Esophagus muscularis mucosa (tissue), 4 donors: ENCODE data around the gene SH3RF3. TPM values are rescaled to one million over a fixed set of nuclear protein-coding genes. Genes with fewer than 3 reads are reported as not detected.

Experiments
- DNase-seq: peaks from one replicate; pipeline ENCODE4 v3.0.0-alpha.2; 2017; ENCODE audit errors: extremely low spot score
- H3K27ac ChIP-seq, 4 donors: fragments of 200-600 bp; sonication (generic); replicated peaks in 1 of 4; 1 replicate in 3 of 4; 2 replicates in 1 of 4; pipeline ENCODE4 v1.5.1; 2016 to 2019; ENCODE audit warnings: mild to moderate bottlenecking in 1 of 4
- H3K27me3 ChIP-seq, 4 donors: fragments of 200-600 bp; sonication (generic); one replicate each; pipeline versions ENCODE4 v1.5.1 to v1.6.0; 2016 to 2019
- H3K36me3 ChIP-seq, 4 donors: fragments of 200-600 bp; sonication (generic); one replicate each; pipeline ENCODE4 v1.5.1; 2016 to 2019
- H3K4me1 ChIP-seq, 4 donors: fragments of 200-600 bp; sonication (generic); one replicate each; pipeline ENCODE4 v1.5.1; 2016 to 2019
- H3K4me3 ChIP-seq, 4 donors: fragments of 200-600 bp; sonication (generic); 1 replicate in 2 of 4; 2 replicates in 2 of 4; pipeline ENCODE4 v1.5.1; 2016 to 2019; ENCODE audit warnings: mild to moderate bottlenecking in 4 of 4, moderate library complexity in 1 of 4
- H3K9me3 ChIP-seq, 4 donors: fragments of 200-600 bp; sonication (generic); 1 replicate in 3 of 4; 2 replicates in 1 of 4; pipeline ENCODE4 v1.5.1; 2016 to 2019
- CTCF ChIP-seq, 3 experiments: fragments of 200-600 bp in 2 of 3; fragments of 450-650 bp in 1 of 3; sonication (generic) in 2 of 3; IDR thresholded peaks; one replicate each; pipeline ENCODE4 v1.5.1; 2017 to 2019; ENCODE audit warnings: antibody characterized with exemption in 3 of 3, mild to moderate bottlenecking in 2 of 3, moderate library complexity in 1 of 3
- EP300 ChIP-seq: sonication (generic); formaldehyde crosslinking; IDR thresholded peaks from one replicate; pipeline ENCODE4 v1.6.1; 2017; ENCODE audit warnings: antibody characterized with exemption
- POLR2A ChIP-seq: fragments of 450-650 bp; IDR thresholded peaks from one replicate; pipeline ENCODE4 v1.6.1; 2017; ENCODE audit warnings: antibody characterized with exemption, moderate library complexity, mild to moderate bottlenecking, low read depth
- POLR2AphosphoS5 ChIP-seq, 2 donors: sonication (generic); formaldehyde crosslinking; IDR thresholded peaks; one replicate each; pipeline ENCODE4 v1.6.1; 2017; ENCODE audit warnings: antibody characterized with exemption in 2 of 2
- WGBS: methylation state at CpG from one replicate; pipeline ENCODE4 v1.1.5; 2018; 5-methylcytosine and 5-hydroxymethylcytosine counted together
- intact Hi-C: fragments of 100-400 bp; cut with DNase I; formaldehyde crosslinking; loops from one replicate; pipeline ENCODE4 v1.15.1; 2023
- total RNA-seq, 4 donors: library from RNA; depleted of rRNA; stranded (reverse); fragments of >200 nt; gene quantifications; one replicate each; pipeline versions ENCODE4 v1.1.0 to v1.2.1, GENCODE V29; 2016

Gene SH3RF3
- 10 to 100 TPM in 2 of 4 donors, 1 to 10 TPM in 2; 6.3 to 17.5 (median 11.3) TPM for total RNA-seq

GRCh38 chr2:109128616-109129355, at the start of gene SH3RF3:
SH3RF3 (plus strand) TSS chr2:109129205.
- no peak for DNase-seq
- TF ChIP-seq CTCF (IDR thresholded peaks at IDR 0.05), result no peak
- no peak for TF ChIP-seq EP300
- peak in 1 of 2 donors; percentile 31 for TF ChIP-seq POLR2AphosphoS5 (IDR thresholded peaks at IDR 0.05)
- no peak for TF ChIP-seq POLR2A

GRCh38 chr2:109079590-109079989, 49.4 kb upstream of the SH3RF3 start:
- H3K27ac ChIP-seq, result no peak overlapping the region
- peak; percentile 72 for DNase-seq
- H3K4me1 ChIP-seq, result no peaks in the 10 kb centered on the region
- H3K4me3 ChIP-seq, result no peak overlapping the region
- no peaks in the 10 kb centered on the region for H3K27me3 ChIP-seq
- no peak for TF ChIP-seq POLR2A
- no peak for TF ChIP-seq POLR2AphosphoS5 (IDR thresholded peaks at IDR 0.05)
- TF ChIP-seq EP300, result no peak
- no peak for TF ChIP-seq CTCF (IDR thresholded peaks at IDR 0.05)
- H3K36me3 ChIP-seq, result no peaks in the 10 kb centered on the region
- intact Hi-C loops, result no loop called here
- 92% methylated on average over 6 of the region's 6 CpGs for WGBS
- H3K9me3 ChIP-seq, result no peaks in the 10 kb centered on the region

More at GRCh38 chr2:109128616-109129355, at the start of gene SH3RF3:
- H3K27ac ChIP-seq, result peak within 1 kb of the TSS; percentile 76 to 89 (median 84)
- intact Hi-C loops, result loop anchor here (1.0 to 10.0 kb wide), 2 partner anchors 256 to 382 kb away; no protein-coding TSS in a partner anchor
- 0% methylated on average over 11 of the region's 85 CpGs for WGBS
- peaks cover 0 to 22% (median 0%) of the 10 kb centered on the region in 4 donors for H3K27me3 ChIP-seq
- H3K36me3 ChIP-seq, result no peaks in the 10 kb centered on the region
- H3K4me1 ChIP-seq, result peaks cover 7 to 45% (median 34%) of the 10 kb centered on the region in 4 donors
- H3K9me3 ChIP-seq, result no peaks in the 10 kb centered on the region
- peak within 1 kb of the TSS; percentile 68 to 91 (median 81) for H3K4me3 ChIP-seq

- H3K9me3 ChIP-seq, result no peaks in the 10 kb centered on the region
- H3K36me3 ChIP-seq, result no peaks in the 10 kb centered on the region
- H3K27ac ChIP-seq, result no peak overlapping the region
- no peak overlapping the region for H3K4me3 ChIP-seq
- H3K27me3 ChIP-seq, result no peaks in the 10 kb centered on the region
- WGBS, result 75% methylated on average over 6 of the region's 6 CpGs
- intact Hi-C loops, result no loop called here
- TF ChIP-seq CTCF (IDR thresholded peaks at IDR 0.05) (no peak), EP300 (no peak), POLR2AphosphoS5 (IDR thresholded peaks at IDR 0.05) (no peak), POLR2A (no peak)
- peak; percentile 74 for DNase-seq
- H3K4me1 ChIP-seq, result no peaks in the 10 kb centered on the region
Measured at GRCh38 chr2:109080109-109080508, 48.9 kb upstream of the SH3RF3 start.

- Histone ChIP-seq H3K27me3 (no peaks in the 10 kb centered on the region), H3K9me3 (no peaks in the 10 kb centered on the region), H3K4me1 (no peaks in the 10 kb centered on the region), H3K36me3 (no peaks in the 10 kb centered on the region), H3K4me3 (no peak overlapping the region), H3K27ac (no peak overlapping the region)
- peak; percentile 29 for DNase-seq
- TF ChIP-seq POLR2AphosphoS5 (IDR thresholded peaks at IDR 0.05) (no peak), POLR2A (no peak), CTCF (IDR thresholded peaks at IDR 0.05) (no peak), EP300 (no peak)
- 66% methylated on average over 3 of the region's 3 CpGs for WGBS
- intact Hi-C loops, result no loop called here
Measured at GRCh38 chr2:109080757-109081156, 48.2 kb upstream of the SH3RF3 start.
